COLO829 (cell line): ENCODE measurements around the gene DPP9.
"Not testable (repeated sequence)": the region's sequence is repeated elsewhere in the genome, so short reads cannot be mapped to it uniquely, and the experiment has no call there.

ENCODE experiments used
- DNase-seq: peaks from one replicate; pipeline ENCODE4 v3.0.0; 2012; ENCODE audit warnings: low spot score

Gene DPP9

GRCh38 chr19:4687396-4687795 is 36.2 kb downstream of the DPP9 start:
- no peak for DNase-seq

GRCh38 chr19:4686700-4687099 is 36.9 kb downstream of the DPP9 start:
- DNase-seq, result no peak

GRCh38 chr19:4684312-4685095 is 39.1 kb downstream of the DPP9 start:
- DNase-seq, result no peak

- DNase-seq, result no peak
Measured at GRCh38 chr19:4682417-4683200, 41.0 kb downstream of the DPP9 start.

- DNase-seq, result not testable (repeated sequence)
Measured at GRCh38 chr19:4680021-4680420, 43.6 kb downstream of the DPP9 start.

GRCh38 chr19:4678881-4679790 is 44.5 kb downstream of the DPP9 start:
- DNase-seq, result peak; percentile 19

GRCh38 chr19:4676955-4677731 is 46.5 kb downstream of the DPP9 start:
- DNase-seq, result peak; percentile 9

GRCh38 chr19:4675346-4675745 is 48.3 kb downstream of the DPP9 start:
- DNase-seq, result no peak

GRCh38 chr19:4673726-4674125 is 49.9 kb downstream of the DPP9 start:
- DNase-seq, result no peak

GRCh38 chr19:4673216-4673615 is 50.4 kb downstream of the DPP9 start:
- no peak for DNase-seq

GRCh38 chr19:4671185-4671851 is 52.3 kb downstream of the DPP9 start:
- DNase-seq, result no peak

GRCh38 chr19:4669723-4670480 is 53.7 kb downstream of the DPP9 start, which contains the start of gene MYDGF:
Gene MYDGF (minus strand): TSS chr19:4670342. CDS start chr19:4670334, 8 bp downstream.
- DNase-seq, result peak; percentile 98

- no peak for DNase-seq
Measured at GRCh38 chr19:4664642-4665041, 59.0 kb downstream of the DPP9 start.

- DNase-seq, result no peak
Measured at GRCh38 chr19:4662812-4663211, 60.8 kb downstream of the DPP9 start.

- DNase-seq, result no peak
Measured at GRCh38 chr19:4662020-4662695, 61.5 kb downstream of the DPP9 start.

- DNase-seq, result no peak
Measured at GRCh38 chr19:4660993-4661392, 62.6 kb downstream of the DPP9 start.

- DNase-seq, result no peak
Measured at GRCh38 chr19:4660181-4660791, 63.4 kb downstream of the DPP9 start.

GRCh38 chr19:4657835-4658234 is 65.8 kb downstream of the DPP9 start:
- no peak for DNase-seq

GRCh38 chr19:4657262-4657661 is 66.4 kb downstream of the DPP9 start:
- DNase-seq, result no peak
